Keratinocyte (primary cell): ENCODE results near the gene TACC3. TPM values are rescaled to one million over a fixed set of nuclear protein-coding genes. Genes with fewer than 3 reads are reported as not detected.

Experiments
- DNase-seq: peaks from one replicate; pipeline ENCODE4 v3.0.0-alpha.2; 2011; ENCODE audit warnings: low read depth, missing footprints, low spot score
- FAIRE-seq: peaks from 2 replicates; lab custom pipeline; 2011; peaks lifted over from hg19 to GRCh38; lab: Jason Lieb, UNC
- H2AFZ ChIP-seq: 2 replicates; pipeline ENCODE4 v1.6.0; 2012; ENCODE audit warnings: low read length, control low read depth, inconsistent platforms; ENCODE audit not compliant: control insufficient read depth
- H3K27ac ChIP-seq: 2 replicates; pipeline ENCODE4 v1.5.1; 2011; ENCODE audit warnings: low read length; ENCODE audit not compliant: control insufficient read depth, insufficient read depth
- H3K27me3 ChIP-seq: 3 replicates; pipeline ENCODE4 v1.6.0; 2011; ENCODE audit warnings: low read length; ENCODE audit not compliant: control insufficient read depth, insufficient read depth; ENCODE audit errors: extremely low read depth
- H3K36me3 ChIP-seq, 2 experiments: 2 replicates in 1 of 2; 3 replicates in 1 of 2; pipeline ENCODE4 v1.5.1; 2011; ENCODE audit warnings: low read length in 2 of 2, mild to moderate bottlenecking in 1 of 2; ENCODE audit not compliant: control insufficient read depth in 2 of 2, insufficient read depth in 2 of 2; ENCODE audit errors: extremely low read depth in 1 of 2
- H3K4me1 ChIP-seq: 3 replicates; pipeline ENCODE4 v1.5.1; 2011; ENCODE audit warnings: low read length; ENCODE audit not compliant: control insufficient read depth, insufficient read depth; ENCODE audit errors: extremely low read depth
- H3K4me2 ChIP-seq: 3 replicates; pipeline ENCODE4 v1.6.0; 2011; ENCODE audit warnings: low read depth, low read length; ENCODE audit not compliant: control insufficient read depth, insufficient read depth; ENCODE audit errors: extremely low read depth
- H3K4me3 ChIP-seq, 3 experiments: fragments of 200-600 bp in 1 of 3; sonication (generic) in 1 of 3; 2 replicates in 2 of 3; 3 replicates in 1 of 3; pipeline ENCODE4 v1.5.1; 2011 to 2016; ENCODE audit warnings: low read length in 3 of 3, mild to moderate bottlenecking in 3 of 3, control low read depth in 2 of 3, inconsistent platforms in 1 of 3, low read depth in 1 of 3, mixed read lengths in 1 of 3, mixed run types in 1 of 3, moderate library complexity in 1 of 3; ENCODE audit not compliant: control insufficient read depth in 2 of 3, insufficient read depth in 2 of 3; ENCODE audit errors: extremely low read depth in 1 of 3
- H3K79me2 ChIP-seq: 2 replicates; pipeline ENCODE4 v1.6.0; 2012; ENCODE audit warnings: low read length; ENCODE audit not compliant: control insufficient read depth, insufficient read depth
- H3K9ac ChIP-seq: 3 replicates; pipeline ENCODE4 v1.6.0; 2011; ENCODE audit warnings: low read length; ENCODE audit not compliant: control insufficient read depth, insufficient read depth; ENCODE audit errors: extremely low read depth
- H3K9me1 ChIP-seq: 3 replicates; pipeline ENCODE4 v1.6.0; 2011; ENCODE audit warnings: low read length; ENCODE audit not compliant: control insufficient read depth, insufficient read depth; ENCODE audit errors: extremely low read depth
- H3K9me3 ChIP-seq: 2 replicates; pipeline ENCODE4 v1.5.1; 2012; ENCODE audit warnings: low read depth, low read length; ENCODE audit not compliant: control insufficient read depth
- H4K20me1 ChIP-seq: 3 replicates; pipeline ENCODE4 v1.6.0; 2011; ENCODE audit warnings: low read length; ENCODE audit not compliant: control insufficient read depth, insufficient read depth; ENCODE audit errors: extremely low read depth
- EZH2 ChIP-seq: IDR thresholded peaks from one replicate; pipeline ENCODE4 v1.6.1; 2012; ENCODE audit warnings: inconsistent platforms, mild to moderate bottlenecking, low read length, moderate library complexity
- dilution Hi-C: fragments of 300-500 bp; cut with MboI; formaldehyde crosslinking; loops from one replicate; pipeline ENCODE4 v1.7.0; 2020; ENCODE audit warnings: low sequenced_read_pairs; ENCODE audit not compliant: extremely low pct_ligation_motif_present
- polyA plus RNA-seq, 5 experiments: library from polyadenylated mRNA; depleted of rRNA in 3 of 5; stranded (reverse) in 3 of 5; stranded (forward) in 1 of 5; unstranded in 1 of 5; fragments of >200 nt; gene quantifications; 1 replicate in 1 of 5; 2 replicates in 3 of 5; 3 replicates in 1 of 5; pipeline versions ENCODE4 v1.2.1 to v1.2.3, GENCODE V29; 2011 to 2012; ENCODE audit warnings: missing spikeins in 2 of 5, low read depth in 1 of 5, low replicate concordance in 1 of 5
- TF ChIP-seq, protein P1 (sequence below), 3 experiments: IDR thresholded peaks in 1 of 3; conservative IDR thresholded peaks in 1 of 3; optimal IDR thresholded peaks in 1 of 3; 2 replicates in 2 of 3; 3 replicates in 1 of 3; pipeline versions ENCODE3 to v1.5.1; 2011; ENCODE audit warnings: low read length in 3 of 3, mild to moderate bottlenecking in 3 of 3, moderate library complexity in 2 of 3, control low read depth in 1 of 3, inconsistent platforms in 1 of 3; ENCODE audit not compliant: insufficient read depth in 2 of 3; ENCODE audit errors: extremely low read depth in 1 of 3

Gene TACC3
- polyA plus RNA-seq, 1 donor (not counting 4 experiments of a cell fraction or from before 2014, with no cell fraction given) = 19.1 TPM

DNA sequence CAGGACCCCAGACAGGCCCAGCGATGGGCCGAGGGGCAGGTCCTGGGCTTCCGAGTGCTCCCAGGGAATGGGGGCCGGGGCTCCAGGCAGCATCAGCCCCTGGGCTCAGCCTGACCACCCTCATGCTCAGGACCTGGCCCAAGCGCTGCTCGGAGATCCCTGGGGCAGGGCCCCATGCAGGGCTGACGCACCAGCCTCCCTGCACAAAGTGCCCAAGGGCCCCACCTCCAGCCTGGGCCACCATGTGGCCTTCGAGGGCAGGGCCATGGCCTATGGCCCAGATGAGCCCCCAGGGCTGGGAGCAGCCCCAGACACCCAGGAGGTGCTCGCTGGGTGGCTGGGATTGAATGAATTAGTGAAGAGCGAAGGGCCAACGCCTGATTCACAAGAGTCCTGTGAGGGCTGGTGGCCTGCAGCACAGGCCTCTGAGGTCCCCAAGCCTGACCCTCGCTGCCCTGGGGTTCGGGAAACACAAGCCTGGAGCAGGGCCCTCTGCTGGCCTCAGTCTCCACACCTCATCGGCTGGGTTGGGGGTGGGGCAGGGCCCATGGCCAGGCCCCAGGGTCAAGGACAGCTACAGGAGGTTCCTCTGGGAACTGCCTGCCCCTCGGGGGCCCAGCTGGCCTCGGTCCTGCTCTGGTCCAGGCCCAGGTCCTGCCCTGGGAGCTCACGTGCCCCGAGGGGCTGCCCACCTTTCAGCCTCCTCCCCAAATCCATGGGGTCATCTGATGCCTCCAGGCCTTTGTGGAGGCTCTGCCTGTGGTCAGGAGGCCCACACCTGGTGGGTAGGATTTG, 58.5 kb downstream of the TACC3 start:
- dilution Hi-C loops = no loop called here

DNA sequence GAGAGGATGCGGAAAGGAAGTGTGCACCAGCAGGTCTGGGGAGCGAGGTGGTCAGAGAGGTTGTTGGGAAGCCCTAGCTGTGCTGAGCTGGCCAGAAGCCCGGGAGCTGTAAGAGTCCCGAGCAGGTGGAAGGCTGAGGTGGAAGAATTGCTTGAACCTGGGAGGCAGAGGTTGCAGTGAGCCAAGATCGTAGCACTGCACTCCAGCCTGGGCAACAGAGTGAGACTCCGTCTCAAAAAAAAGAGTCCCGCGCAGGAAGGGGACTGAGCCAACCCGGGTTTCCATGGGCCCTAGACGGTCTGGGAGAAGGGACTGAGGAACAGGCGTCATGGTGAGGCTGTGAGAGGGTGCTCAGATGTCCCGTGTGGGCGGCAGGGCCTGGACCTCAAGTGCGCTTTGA, 59.1 kb downstream of the TACC3 start:
- H3K4me1 ChIP-seq = peaks cover 47% of the 10 kb centered on the region
- no peak for FAIRE-seq

More for the DNA sequence above, 58.5 kb downstream of the TACC3 start:
- Histone ChIP-seq H3K27ac (no peak overlapping the region), H3K9me1 (no peaks in the 10 kb centered on the region), H4K20me1 (no peaks in the 10 kb centered on the region), H3K4me3 (no peak overlapping the region), H3K9me3 (no peaks in the 10 kb centered on the region), H3K79me2 (no peaks in the 10 kb centered on the region), H3K4me1 (peaks cover 46% of the 10 kb centered on the region), H3K4me2 (no peak overlapping the region), H2AFZ (no peak overlapping the region), H3K27me3 (no peaks in the 10 kb centered on the region), H3K36me3 (no peaks in the 10 kb centered on the region), H3K9ac (no peak overlapping the region)
- no peak for DNase-seq
- no peak for TF ChIP-seq EZH2
- TF ChIP-seq, protein P1, sequence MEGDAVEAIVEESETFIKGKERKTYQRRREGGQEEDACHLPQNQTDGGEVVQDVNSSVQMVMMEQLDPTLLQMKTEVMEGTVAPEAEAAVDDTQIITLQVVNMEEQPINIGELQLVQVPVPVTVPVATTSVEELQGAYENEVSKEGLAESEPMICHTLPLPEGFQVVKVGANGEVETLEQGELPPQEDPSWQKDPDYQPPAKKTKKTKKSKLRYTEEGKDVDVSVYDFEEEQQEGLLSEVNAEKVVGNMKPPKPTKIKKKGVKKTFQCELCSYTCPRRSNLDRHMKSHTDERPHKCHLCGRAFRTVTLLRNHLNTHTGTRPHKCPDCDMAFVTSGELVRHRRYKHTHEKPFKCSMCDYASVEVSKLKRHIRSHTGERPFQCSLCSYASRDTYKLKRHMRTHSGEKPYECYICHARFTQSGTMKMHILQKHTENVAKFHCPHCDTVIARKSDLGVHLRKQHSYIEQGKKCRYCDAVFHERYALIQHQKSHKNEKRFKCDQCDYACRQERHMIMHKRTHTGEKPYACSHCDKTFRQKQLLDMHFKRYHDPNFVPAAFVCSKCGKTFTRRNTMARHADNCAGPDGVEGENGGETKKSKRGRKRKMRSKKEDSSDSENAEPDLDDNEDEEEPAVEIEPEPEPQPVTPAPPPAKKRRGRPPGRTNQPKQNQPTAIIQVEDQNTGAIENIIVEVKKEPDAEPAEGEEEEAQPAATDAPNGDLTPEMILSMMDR (optimal IDR thresholded peaks at IDR 0.05 in 1 of 3, IDR thresholded peaks at IDR 0.05 in 1 of 3, conservative IDR thresholded peaks at IDR 0.05 in 1 of 3; ENCODE audit: extremely low read depth in 1 of 3, insufficient read depth in 2 of 3, low read length in 3 of 3) = no peak
- no peak for FAIRE-seq

More for the DNA sequence above, 59.1 kb downstream of the TACC3 start:
- Histone ChIP-seq H4K20me1 (no peaks in the 10 kb centered on the region), H3K9ac (no peak overlapping the region), H3K9me3 (no peaks in the 10 kb centered on the region), H2AFZ (no peak overlapping the region), H3K4me2 (no peak overlapping the region), H3K27ac (no peak overlapping the region), H3K27me3 (no peaks in the 10 kb centered on the region), H3K79me2 (no peaks in the 10 kb centered on the region), H3K9me1 (no peaks in the 10 kb centered on the region), H3K36me3 (no peaks in the 10 kb centered on the region), H3K4me3 (no peak overlapping the region)
- DNase-seq = no peak
- dilution Hi-C loops = no loop called here
- TF ChIP-seq EZH2 = no peak
- TF ChIP-seq, protein P1 (optimal IDR thresholded peaks at IDR 0.05 in 1 of 3, IDR thresholded peaks at IDR 0.05 in 1 of 3, conservative IDR thresholded peaks at IDR 0.05 in 1 of 3; ENCODE audit: extremely low read depth in 1 of 3, insufficient read depth in 2 of 3, low read length in 3 of 3) = no peak
